Activated T-helper 1 cell treated with anti-CD3 and anti-CD28 coated beads, Interleukin-12 subunit alpha, Interleukin-12 subunit beta, Interleukin-2, Interleukin-4 antibody, amounts not matched to agents 30 ng/mL and 10 ng/mL and 1 ng/mL, durations not matched to agents 14 hours and 24 hours and 36 hours (primary cell): ENCODE measurements around the gene LTBR. TPM values are rescaled to one million over a fixed set of nuclear protein-coding genes. Genes with fewer than 3 reads are reported as not detected.
"Not testable (repeated sequence)": the region's sequence is repeated elsewhere in the genome, so short reads cannot be mapped to it uniquely, and the experiment has no call there.

Source experiments
- DNase-seq: peaks from one replicate; pipeline ENCODE4 v3.0.0; 2021; ENCODE audit warnings: low spot score
- H3K27ac Mint-ChIP-seq: one replicate; pipeline ENCODE4 v1.8.0; 2021; ENCODE audit warnings: mild to moderate bottlenecking, mixed read lengths
- H3K27me3 Mint-ChIP-seq: one replicate; pipeline ENCODE4 v1.8.0; 2022; ENCODE audit warnings: mild to moderate bottlenecking, moderate library complexity, mixed read lengths; ENCODE audit not compliant: insufficient read depth
- H3K36me3 Mint-ChIP-seq: one replicate; pipeline ENCODE4 v1.8.0; 2021; ENCODE audit warnings: low read depth, mixed read lengths
- H3K4me1 Mint-ChIP-seq: one replicate; pipeline ENCODE4 v1.8.0; 2021; ENCODE audit warnings: low read depth, mixed read lengths
- H3K4me3 Mint-ChIP-seq: one replicate; pipeline ENCODE4 v1.8.0; 2021; ENCODE audit warnings: mild to moderate bottlenecking, moderate library complexity, mixed read lengths
- H3K9me3 Mint-ChIP-seq: one replicate; pipeline ENCODE4 v1.8.0; 2021; ENCODE audit warnings: mixed read lengths
- intact Hi-C: fragments of 100-400 bp; cut with micrococcal nuclease; formaldehyde crosslinking; loops from one replicate; pipeline ENCODE4 v1.15.1; 2024
- total RNA-seq: library from RNA; stranded (reverse); gene quantifications from 2 replicates; pipeline ENCODE4 v1.2.3, GENCODE V29; 2022

LTBR gene
- total RNA-seq, 1 donor from 2014 or later: 1.3 TPM

- DNase-seq: no peak
Observed at GRCh38 chr12:6416596-6416995, 32.6 kb downstream of the LTBR start.

GRCh38 chr12:6418796-6419195, 34.8 kb downstream of the LTBR start:
- DNase-seq: no peak
- H3K36me3 Mint-ChIP-seq: no peaks in the 10 kb centered on the region
- no peak overlapping the region for H3K27ac Mint-ChIP-seq
- intact Hi-C loops: no loop called here
- H3K27me3 Mint-ChIP-seq: peaks cover 1% of the 10 kb centered on the region
- H3K9me3 Mint-ChIP-seq: no peaks in the 10 kb centered on the region
- peaks cover 16% of the 10 kb centered on the region for H3K4me1 Mint-ChIP-seq
- no peak overlapping the region for H3K4me3 Mint-ChIP-seq

More at GRCh38 chr12:6416596-6416995, 32.6 kb downstream of the LTBR start:
- intact Hi-C loops: no loop called here
- H3K27ac Mint-ChIP-seq: no peak overlapping the region
- no peak overlapping the region for H3K4me3 Mint-ChIP-seq
- no peaks in the 10 kb centered on the region for H3K9me3 Mint-ChIP-seq
- H3K27me3 Mint-ChIP-seq: peaks cover 1% of the 10 kb centered on the region
- H3K36me3 Mint-ChIP-seq: no peaks in the 10 kb centered on the region
- peaks cover 9% of the 10 kb centered on the region for H3K4me1 Mint-ChIP-seq

- H3K27ac Mint-ChIP-seq: no peak overlapping the region
- H3K9me3 Mint-ChIP-seq: no peaks in the 10 kb centered on the region
- peaks cover 1% of the 10 kb centered on the region for H3K27me3 Mint-ChIP-seq
- H3K4me3 Mint-ChIP-seq: no peak overlapping the region
- H3K4me1 Mint-ChIP-seq: peaks cover 27% of the 10 kb centered on the region
- H3K36me3 Mint-ChIP-seq: no peaks in the 10 kb centered on the region
- intact Hi-C loops: loop anchor here (10.0 kb wide), 1 partner anchor 264 kb away; the partner anchor contains the start of gene ZNF384
- no peak for DNase-seq
Observed at GRCh38 chr12:6420364-6420763, 36.4 kb downstream of the LTBR start.

- intact Hi-C loops: loop anchor here (1.0 to 10.0 kb wide), 9 partner anchors 28 to 261 kb away; partner anchors contain the start of genes NCAPD2, VAMP1 and ZNF384
- Mint-ChIP-seq H3K4me1 (peaks cover 44% of the 10 kb centered on the region), H3K36me3 (no peaks in the 10 kb centered on the region), H3K27me3 (peaks cover 1% of the 10 kb centered on the region), H3K27ac (peak overlapping the region; percentile 50), H3K9me3 (no peaks in the 10 kb centered on the region), H3K4me3 (no peak overlapping the region)
- DNase-seq: peak; percentile 75
Observed at GRCh38 chr12:6423267-6424007, 39.5 kb downstream of the LTBR start.

GRCh38 chr12:6424008-6424347, 40.0 kb downstream of the LTBR start:
- Mint-ChIP-seq H3K36me3 (no peaks in the 10 kb centered on the region), H3K4me3 (no peak overlapping the region), H3K4me1 (peaks cover 45% of the 10 kb centered on the region), H3K27me3 (peaks cover 1% of the 10 kb centered on the region), H3K27ac (peak overlapping the region; percentile 50), H3K9me3 (no peaks in the 10 kb centered on the region)
- intact Hi-C loops: loop anchor here (10.0 kb wide), 1 partner anchor 261 kb away; the partner anchor contains the start of gene ZNF384
- no peak for DNase-seq

- Mint-ChIP-seq H3K36me3 (no peaks in the 10 kb centered on the region), H3K27ac (peak overlapping the region; percentile 74), H3K4me3 (no peak overlapping the region), H3K27me3 (peaks cover 1% of the 10 kb centered on the region), H3K9me3 (no peaks in the 10 kb centered on the region), H3K4me1 (peaks cover 50% of the 10 kb centered on the region)
- no peak for DNase-seq
- intact Hi-C loops: loop anchor here (10.0 kb wide), 1 partner anchor 260 kb away; the partner anchor contains the start of gene ZNF384
Observed at GRCh38 chr12:6424866-6425265, 40.9 kb downstream of the LTBR start.

- intact Hi-C loops: loop anchor here (2.0 to 10.0 kb wide), 3 partner anchors 37 to 259 kb away; partner anchors contain the start of gene ZNF384
- peak overlapping the region; percentile 84 for H3K4me3 Mint-ChIP-seq
- DNase-seq: no peak
- H3K27ac Mint-ChIP-seq: peak overlapping the region; percentile 99
- peaks cover 1% of the 10 kb centered on the region for H3K27me3 Mint-ChIP-seq
- no peaks in the 10 kb centered on the region for H3K36me3 Mint-ChIP-seq
- peaks cover 60% of the 10 kb centered on the region for H3K4me1 Mint-ChIP-seq
- H3K9me3 Mint-ChIP-seq: no peaks in the 10 kb centered on the region
Observed at GRCh38 chr12:6425590-6426531, 41.9 kb downstream of the LTBR start.

GRCh38 chr12:6426882-6427671, 43.1 kb downstream of the LTBR start:
- H3K36me3 Mint-ChIP-seq: no peaks in the 10 kb centered on the region
- H3K9me3 Mint-ChIP-seq: no peaks in the 10 kb centered on the region
- H3K4me1 Mint-ChIP-seq: peaks cover 68% of the 10 kb centered on the region
- H3K27ac Mint-ChIP-seq: peak overlapping the region; percentile 99
- peak; percentile 82 for DNase-seq
- intact Hi-C loops: loop anchor here (1.0 to 10.0 kb wide), 7 partner anchors 16 to 258 kb away; partner anchors contain the start of genes MRPL51, TAPBPL and ZNF384
- H3K4me3 Mint-ChIP-seq: peak overlapping the region; percentile 84
- no peaks in the 10 kb centered on the region for H3K27me3 Mint-ChIP-seq

GRCh38 chr12:6427796-6428195, 43.8 kb downstream of the LTBR start:
- H3K36me3 Mint-ChIP-seq, H3K9me3 Mint-ChIP-seq, DNase-seq, H3K27me3 Mint-ChIP-seq: not testable (repeated sequence)
- Mint-ChIP-seq H3K27ac (peak overlapping the region; percentile 99), H3K4me3 (peak overlapping the region; percentile 84), H3K4me1 (peaks cover 72% of the 10 kb centered on the region)
- intact Hi-C loops: loop anchor here (1.0 to 10.0 kb wide), 7 partner anchors 16 to 257 kb away; partner anchors contain the start of genes MRPL51, TAPBPL and ZNF384

GRCh38 chr12:6428326-6428725, 44.4 kb downstream of the LTBR start:
- H3K27ac Mint-ChIP-seq: peak overlapping the region; percentile 99
- DNase-seq: no peak
- H3K9me3 Mint-ChIP-seq: no peaks in the 10 kb centered on the region
- no peak overlapping the region for H3K4me3 Mint-ChIP-seq
- intact Hi-C loops: loop anchor here (10.0 kb wide), 1 partner anchor 256 kb away; the partner anchor contains the start of gene ZNF384
- peaks cover 75% of the 10 kb centered on the region for H3K4me1 Mint-ChIP-seq
- H3K27me3 Mint-ChIP-seq: no peaks in the 10 kb centered on the region
- H3K36me3 Mint-ChIP-seq: no peaks in the 10 kb centered on the region

GRCh38 chr12:6430124-6430989, 46.4 kb downstream of the LTBR start:
- H3K4me1 Mint-ChIP-seq: peaks cover 75% of the 10 kb centered on the region
- no peaks in the 10 kb centered on the region for H3K27me3 Mint-ChIP-seq
- H3K4me3 Mint-ChIP-seq: peak overlapping the region; percentile 48
- peak overlapping the region; percentile 87 for H3K27ac Mint-ChIP-seq
- peaks cover 1% of the 10 kb centered on the region for H3K36me3 Mint-ChIP-seq
- intact Hi-C loops: no loop called here
- no peaks in the 10 kb centered on the region for H3K9me3 Mint-ChIP-seq
- no peak for DNase-seq
